Peyer's patch (tissue), 4 donors: ENCODE data around the gene BCL7C.

Experiments used
- POLR2A ChIP-seq, 2 donors: fragments of 450-650 bp; IDR thresholded peaks; one replicate each; pipeline ENCODE4 v1.5.1; 2017; ENCODE audit warnings: antibody characterized with exemption in 2 of 2, mild to moderate bottlenecking in 2 of 2, moderate library complexity in 2 of 2
- TF ChIP-seq, protein P1 (sequence below), 6 experiments: fragments of 450-650 bp in 4 of 6; fragments of 200-600 bp in 2 of 6; sonication (generic) in 1 of 6; IDR thresholded peaks; one replicate each; pipeline ENCODE4 v1.5.1; 2017 to 2019; ENCODE audit warnings: antibody characterized with exemption in 6 of 6, mild to moderate bottlenecking in 3 of 6, moderate library complexity in 1 of 6

GRCh38 chr16:30884760-30885159 is 9.1 kb downstream of the BCL7C start:
- TF ChIP-seq, protein P1, sequence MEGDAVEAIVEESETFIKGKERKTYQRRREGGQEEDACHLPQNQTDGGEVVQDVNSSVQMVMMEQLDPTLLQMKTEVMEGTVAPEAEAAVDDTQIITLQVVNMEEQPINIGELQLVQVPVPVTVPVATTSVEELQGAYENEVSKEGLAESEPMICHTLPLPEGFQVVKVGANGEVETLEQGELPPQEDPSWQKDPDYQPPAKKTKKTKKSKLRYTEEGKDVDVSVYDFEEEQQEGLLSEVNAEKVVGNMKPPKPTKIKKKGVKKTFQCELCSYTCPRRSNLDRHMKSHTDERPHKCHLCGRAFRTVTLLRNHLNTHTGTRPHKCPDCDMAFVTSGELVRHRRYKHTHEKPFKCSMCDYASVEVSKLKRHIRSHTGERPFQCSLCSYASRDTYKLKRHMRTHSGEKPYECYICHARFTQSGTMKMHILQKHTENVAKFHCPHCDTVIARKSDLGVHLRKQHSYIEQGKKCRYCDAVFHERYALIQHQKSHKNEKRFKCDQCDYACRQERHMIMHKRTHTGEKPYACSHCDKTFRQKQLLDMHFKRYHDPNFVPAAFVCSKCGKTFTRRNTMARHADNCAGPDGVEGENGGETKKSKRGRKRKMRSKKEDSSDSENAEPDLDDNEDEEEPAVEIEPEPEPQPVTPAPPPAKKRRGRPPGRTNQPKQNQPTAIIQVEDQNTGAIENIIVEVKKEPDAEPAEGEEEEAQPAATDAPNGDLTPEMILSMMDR (IDR thresholded peaks at IDR 0.05), result no peak
- TF ChIP-seq POLR2A (IDR thresholded peaks at IDR 0.05), result no peak
